GM19467 (cell line): ENCODE measurements around the gene SLC35F3.

Source experiments
- ATAC-seq: cut with Tn5 transposase; IDR thresholded peaks from one replicate; pipeline ENCODE4 v1.9.1; 2021; ENCODE audit warnings: mild to moderate bottlenecking, moderate library complexity; ENCODE audit not compliant: unreplicated experiment

SLC35F3 gene

DNA sequence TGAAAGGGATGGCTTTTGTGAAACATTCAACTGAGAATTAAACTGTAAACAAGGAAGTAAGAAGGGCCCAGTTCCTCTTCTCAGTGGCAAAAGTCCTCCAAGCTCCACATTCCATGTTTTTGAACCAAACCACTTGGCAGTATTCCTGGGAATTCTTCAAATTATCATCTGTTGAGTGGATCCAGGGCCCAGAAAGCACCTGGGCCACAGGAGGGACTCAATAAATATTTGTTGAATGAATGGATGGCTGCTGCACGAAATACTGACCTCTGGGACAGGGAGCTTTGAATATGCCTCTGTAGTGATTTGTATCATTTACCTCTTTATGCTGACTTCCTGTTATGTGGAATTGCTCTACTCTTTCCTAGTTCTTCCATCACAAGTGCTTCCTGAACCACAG is 4.7 kb downstream of the SLC35F3 start:
- ATAC-seq, result no peak

DNA sequence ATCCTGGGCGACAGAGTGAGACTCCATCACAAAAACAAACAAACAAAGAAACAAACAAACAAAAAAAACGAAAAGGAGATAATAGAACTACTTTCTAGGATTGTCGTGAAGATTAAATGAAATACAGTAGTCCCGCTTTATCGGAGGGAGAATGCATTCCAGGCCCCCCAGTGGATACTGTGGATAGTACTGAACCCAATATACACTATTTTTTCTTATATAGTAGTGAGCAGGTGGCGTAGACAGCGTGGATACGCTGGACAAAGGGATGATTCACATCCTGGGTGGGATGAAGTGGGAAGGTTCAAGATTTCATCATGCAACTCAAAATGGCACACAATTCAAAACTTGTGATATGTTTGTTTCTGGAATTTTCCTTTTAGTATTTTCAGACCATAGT is 8.0 kb downstream of the SLC35F3 start:
- no peak for ATAC-seq

DNA sequence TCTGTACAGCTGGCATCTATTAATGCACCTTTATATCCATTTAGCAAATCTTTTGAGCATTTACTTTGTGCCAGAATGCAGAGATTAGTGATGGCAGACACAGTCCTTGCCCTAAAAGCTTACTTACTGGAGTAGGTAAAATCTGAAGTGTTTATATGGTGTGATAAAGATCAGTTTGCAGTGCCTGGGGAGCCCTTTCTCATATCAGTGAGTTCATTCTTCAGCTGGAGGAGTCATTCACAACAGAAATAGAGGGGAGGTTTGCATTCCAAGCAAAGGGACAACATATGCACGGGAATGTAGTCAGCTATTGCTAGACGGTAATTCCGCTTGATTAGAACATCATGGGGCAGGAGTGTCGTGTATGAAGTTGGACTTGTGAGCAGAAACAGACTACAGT is 8.4 kb downstream of the SLC35F3 start:
- ATAC-seq, result no peak

DNA sequence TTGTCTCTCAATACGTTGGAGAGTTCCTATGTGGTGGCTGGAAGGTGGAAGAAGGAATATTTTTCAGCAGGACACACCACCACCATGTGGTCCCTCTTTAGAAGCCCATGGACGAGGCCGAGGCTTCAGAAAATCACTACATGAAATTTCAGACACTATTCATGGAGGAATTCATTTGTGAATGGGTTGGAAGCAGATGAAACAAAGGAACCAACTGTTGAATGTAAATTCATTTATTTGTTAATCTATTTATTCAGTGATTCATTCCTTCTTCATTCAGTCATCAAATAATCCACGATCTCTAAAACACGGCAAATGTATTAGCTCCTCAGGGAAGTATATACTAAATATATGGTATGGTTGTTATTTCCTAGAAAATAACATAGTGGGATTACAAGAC is 12.2 kb downstream of the SLC35F3 start:
- no peak for ATAC-seq

DNA sequence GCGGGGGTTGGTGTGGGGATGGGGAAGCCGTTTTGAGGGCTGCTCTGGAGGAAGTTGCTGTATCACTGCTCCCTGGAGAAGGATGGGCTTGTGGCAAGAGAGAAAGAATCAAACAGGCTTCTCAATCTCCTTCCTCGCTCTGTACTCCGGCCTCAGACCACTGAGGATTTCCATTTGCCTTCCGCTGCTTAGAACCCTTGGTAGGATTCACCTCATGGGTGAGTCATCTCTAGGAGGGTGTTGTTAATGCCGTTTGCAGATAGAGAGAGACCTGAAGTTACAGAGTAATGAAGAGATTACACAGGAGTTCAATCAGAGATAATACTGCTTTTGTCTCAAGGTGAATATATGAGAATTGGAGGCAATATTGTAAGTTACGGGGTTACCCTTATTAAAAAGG is 15.3 kb downstream of the SLC35F3 start:
- ATAC-seq, result no peak

DNA sequence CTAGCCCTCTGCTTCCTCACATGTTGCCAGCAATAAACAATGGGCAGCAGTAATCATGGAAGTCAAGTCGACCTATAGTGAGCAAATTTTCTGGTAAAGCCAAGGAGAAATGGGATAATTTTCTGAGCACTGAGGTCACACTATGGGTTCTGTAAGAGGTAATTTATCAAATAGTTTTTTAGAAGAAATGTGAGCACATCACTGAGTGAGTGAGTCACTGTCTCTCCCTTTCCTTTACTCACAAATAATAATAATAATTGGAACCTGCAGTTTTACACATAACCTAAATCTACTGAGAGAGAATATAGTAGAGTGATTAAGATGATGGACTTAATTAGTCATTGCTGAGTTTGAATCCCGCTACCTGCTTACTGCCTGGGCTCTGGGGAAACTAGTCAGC is 23.6 kb downstream of the SLC35F3 start:
- ATAC-seq, result no peak

DNA sequence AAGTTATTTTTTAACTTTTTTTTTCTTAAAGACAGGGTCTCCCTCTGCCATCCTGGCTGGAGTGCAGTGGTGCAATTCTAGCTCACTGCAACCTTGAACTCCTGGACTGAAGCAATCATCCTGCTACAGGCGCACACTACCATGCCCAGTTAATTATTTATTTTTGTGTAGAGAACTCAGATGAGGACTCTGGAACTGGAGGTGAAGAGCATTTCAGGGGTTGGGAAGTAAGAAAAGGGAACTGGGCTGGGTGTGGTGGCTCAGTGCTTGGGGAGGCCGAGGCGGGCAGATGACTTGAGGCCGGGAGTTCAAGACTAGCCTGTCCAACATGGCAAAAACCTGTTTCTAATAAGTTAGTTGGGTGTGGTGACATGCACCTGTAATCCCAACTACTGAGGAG is 28.9 kb downstream of the SLC35F3 start:
- ATAC-seq, result no peak

DNA sequence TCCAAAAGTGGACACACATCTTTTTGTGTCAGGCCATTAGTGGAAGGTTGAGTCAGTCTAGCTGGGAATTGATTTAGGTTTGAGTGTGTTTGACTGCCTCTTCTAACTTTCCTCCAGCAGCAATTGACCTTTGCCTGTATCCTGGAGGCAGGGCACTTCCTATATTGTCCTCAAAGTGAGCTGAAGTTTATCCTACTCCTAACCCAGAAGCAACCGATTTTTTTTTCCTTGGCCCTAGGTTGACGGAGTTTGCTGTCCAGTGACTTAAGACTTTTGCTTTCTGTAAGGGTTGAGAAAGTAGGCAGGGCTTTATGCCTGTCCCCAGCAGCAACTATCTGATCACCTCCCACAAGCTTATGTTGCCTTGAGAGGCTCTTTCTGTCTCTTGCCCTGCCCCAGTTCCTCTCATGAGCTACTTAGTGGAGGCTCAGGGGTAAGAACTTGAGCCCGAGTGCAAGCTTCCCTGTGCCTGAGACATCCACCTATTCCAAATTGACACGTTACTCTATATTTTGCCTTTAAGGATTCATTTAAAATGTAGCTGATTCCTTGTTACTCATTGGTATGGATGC is 30.9 kb downstream of the SLC35F3 start:
- no peak for ATAC-seq

DNA sequence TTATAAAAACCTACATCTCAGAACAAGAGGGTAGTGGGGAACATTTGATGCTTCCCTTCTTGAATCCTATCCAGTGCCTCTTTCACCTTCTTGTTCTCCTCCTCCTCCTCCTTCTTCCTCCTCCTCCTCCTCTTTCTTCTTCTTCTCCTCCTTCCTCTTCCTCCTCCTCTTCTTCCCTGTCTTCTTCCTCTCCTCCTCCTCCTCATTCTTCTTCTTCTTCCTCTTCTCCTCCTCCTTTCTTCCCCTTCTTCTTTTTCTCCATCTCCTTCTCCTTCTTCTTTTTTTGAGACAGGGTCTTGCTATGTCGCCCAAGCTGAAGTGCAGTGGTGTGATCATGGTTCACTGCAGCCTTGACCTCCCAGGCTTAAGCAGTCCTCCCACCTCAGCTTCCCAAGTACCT is 31.9 kb downstream of the SLC35F3 start:
- ATAC-seq, result no peak

DNA sequence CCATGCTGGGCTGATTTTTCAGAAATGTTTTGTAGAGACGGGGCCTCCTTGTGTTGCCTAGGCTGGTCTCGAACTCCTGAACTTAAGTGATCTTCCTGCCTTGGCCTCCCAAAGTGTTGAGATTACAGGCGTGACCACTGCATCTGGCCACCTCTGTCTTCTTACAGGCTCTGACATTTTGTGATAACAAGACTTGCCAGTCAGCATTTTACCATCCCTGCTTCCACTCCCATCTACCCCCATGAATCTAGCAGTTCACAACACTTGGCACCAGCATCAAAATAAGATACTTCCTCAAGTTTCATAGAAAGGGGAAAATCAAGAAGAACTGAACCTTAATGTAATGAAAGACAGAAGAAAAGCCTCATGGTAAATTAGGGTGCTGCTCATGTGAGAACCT is 32.4 kb downstream of the SLC35F3 start:
- ATAC-seq, result no peak

DNA sequence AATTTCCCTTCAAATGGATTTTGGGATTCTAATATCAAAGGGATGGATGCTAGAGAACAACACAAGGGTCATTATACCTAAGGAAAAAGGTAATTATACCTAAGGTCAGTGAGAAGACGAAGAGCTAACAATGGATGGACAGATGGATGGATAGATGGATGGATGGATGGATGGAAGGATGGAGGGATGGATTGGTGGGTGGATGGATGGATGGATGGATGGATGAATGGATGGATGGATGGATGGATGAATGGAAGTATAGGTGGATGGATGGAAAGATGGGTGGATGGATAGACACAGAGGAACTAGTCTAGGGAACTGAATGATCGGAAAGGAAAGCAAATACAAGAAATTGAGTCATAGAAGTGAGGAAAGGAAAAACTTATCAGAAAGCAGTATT is 34.0 kb downstream of the SLC35F3 start:
- ATAC-seq, result no peak

DNA sequence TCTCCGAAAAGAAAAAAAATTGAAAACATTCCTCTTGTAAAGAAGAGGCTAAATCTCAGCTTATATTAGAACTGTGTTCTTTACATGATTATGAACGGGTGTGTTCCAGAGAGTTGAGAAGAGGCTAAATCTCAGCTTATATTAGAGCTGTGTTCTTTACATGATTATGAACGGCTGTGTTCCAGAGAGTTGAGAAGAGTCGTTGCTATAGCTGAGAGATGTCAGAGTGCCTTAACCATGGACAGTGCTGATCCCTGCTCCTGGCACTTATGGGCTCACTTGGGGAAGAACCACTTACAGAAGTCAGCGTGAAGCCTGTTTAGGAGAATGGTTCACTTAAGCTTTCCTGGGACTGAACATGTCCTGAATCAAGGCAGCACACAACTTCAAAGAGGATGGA is 35.0 kb downstream of the SLC35F3 start:
- no peak for ATAC-seq

DNA sequence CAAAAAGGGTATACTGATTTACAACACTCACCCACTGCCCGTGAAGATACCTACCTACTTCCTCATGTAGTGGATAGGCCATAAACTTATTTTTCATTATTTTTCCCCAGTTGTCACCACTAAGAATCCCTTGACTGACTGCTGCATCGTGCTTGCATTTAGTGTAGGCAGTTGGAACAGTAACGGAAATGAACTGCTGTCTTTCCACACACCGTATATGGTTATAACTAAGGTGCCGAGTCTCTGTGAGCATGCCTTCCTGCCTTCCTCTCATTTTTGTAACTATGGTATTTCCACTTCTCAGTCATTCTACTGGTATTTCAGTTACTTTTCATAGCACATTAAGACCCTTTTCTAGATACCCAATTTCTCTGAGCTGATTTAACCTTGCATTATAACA is 36.4 kb downstream of the SLC35F3 start:
- no peak for ATAC-seq

DNA sequence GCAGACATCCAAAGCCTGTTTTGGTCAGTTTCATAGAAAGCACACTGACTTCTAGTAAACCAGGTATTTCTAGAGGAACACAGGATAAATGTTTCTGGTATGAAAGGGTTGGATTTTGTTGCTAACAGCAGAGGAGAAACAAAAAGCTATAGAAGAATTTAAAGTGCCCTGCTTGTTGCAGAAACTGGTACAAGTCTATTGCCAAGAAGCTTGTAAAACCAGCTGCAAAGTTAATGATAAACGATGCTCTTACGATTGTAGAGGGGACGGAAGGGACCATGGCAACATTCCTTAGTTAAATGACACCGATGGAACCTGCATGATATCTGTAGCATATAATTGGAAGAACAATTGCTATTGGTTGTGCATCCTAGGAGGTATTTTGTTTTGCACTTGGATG is 40.1 kb downstream of the SLC35F3 start:
- no peak for ATAC-seq

DNA sequence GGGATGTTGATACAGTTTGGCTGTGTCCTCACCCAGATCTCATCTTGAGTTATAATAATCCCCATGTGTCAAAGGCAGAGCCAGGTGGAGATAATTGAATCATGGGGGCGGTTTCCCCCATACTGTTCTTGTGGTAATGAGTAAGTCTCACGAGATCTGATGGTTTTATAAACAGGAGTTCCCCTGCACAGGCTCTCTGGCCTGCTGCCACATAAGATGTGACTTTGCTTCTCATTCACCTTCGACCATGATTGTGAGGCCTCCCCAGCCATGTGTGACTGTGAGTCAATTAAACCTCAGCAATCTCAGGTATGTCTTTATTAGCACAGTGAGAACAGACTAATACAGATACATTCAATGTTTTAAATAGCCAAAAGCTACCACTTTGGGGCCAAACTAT is 41.1 kb downstream of the SLC35F3 start:
- no peak for ATAC-seq

DNA sequence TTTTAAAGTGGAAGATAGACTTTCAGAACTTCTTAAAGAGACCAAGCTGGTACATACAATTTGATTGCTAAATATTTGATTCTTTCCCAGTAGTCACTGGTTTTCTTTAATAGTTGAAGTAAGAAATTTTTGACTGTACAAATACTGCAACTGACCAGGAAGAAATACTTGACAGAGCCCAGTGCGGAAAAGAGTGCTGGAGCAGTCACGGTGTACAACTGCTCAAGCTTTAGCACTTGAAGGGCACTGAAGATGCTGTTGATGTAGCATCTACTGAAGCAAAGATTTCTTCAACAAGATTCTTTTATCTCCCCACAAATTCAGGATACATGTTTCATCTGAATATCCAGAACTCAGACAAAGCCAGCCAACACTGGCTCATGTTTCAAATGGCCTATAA is 41.5 kb downstream of the SLC35F3 start:
- ATAC-seq, result no peak

DNA sequence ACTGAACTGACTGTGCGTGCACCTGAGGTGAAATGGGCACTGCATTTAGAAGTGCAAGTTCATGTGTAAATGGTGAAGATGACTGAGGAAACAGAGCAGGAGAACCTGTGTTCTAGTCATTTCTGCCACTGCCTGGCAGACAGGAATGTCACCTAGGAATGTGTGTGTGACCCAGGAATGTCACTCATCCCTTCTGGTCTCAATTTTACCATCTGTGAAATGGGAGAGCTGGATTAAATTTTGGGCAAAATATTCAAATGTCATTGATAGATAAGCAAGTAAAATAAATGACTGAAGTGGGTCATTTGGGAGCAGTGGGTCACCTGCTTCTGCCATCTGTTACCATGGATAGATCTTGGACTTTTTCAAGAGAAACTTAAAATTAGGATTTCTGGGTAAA is 42.2 kb downstream of the SLC35F3 start:
- no peak for ATAC-seq

DNA sequence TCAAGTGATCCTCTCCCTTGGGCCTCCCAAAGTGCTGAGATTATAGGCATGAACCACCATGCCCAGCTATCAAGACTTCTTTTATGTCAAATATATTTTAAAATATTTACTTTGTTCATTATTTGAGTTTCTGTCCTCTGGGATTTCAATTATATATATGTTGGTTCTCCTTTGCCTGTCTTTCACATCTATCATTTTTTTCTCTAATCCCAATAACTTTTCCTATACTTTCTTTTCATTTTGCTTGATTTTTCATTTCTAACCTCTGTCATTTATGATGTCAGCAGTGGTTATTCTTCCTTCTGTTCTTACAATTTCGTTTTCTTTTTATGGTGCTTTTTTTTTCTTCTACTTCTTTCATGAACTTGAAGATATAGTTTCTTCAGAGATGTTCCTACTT is 47.3 kb downstream of the SLC35F3 start:
- ATAC-seq, result no peak

DNA sequence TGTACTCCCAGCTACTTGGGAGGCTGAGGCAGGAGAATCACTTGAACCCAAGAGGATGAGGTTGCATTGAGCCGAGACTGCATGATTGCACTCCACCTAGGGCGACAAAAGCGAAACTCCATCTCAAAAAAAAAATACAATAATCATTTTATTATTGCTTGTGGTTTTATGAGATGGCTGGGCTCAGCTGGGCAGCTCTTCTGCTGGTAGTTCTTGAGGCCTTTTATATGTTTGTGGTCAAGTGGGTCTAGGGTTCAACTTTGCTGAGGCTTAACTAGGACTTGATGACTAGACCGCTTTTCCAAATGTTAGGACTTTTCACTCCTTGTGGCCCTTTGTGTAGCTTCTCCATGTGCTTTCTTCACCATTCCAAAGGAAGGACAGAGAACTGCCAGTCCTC is 53.2 kb downstream of the SLC35F3 start:
- no peak for ATAC-seq

DNA sequence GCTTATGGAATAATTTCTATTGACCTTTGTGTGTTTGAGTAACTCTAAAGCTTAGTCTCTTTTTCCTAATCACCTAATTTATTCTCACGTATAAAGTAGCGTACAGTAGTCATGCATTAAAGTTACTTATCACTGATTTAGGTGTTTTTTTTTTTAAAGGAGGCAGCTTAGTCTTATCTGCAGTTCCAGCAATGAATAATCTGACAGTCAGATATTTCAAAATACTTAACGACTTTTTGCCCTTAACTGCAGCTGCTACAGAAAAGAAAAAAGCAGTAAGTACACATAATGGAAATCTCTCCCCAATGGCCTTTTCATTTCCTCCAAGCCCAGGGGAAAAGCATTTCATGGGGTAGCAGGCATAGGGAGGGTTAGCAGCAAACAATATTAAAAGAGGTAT is 54.6 kb downstream of the SLC35F3 start:
- no peak for ATAC-seq

DNA sequence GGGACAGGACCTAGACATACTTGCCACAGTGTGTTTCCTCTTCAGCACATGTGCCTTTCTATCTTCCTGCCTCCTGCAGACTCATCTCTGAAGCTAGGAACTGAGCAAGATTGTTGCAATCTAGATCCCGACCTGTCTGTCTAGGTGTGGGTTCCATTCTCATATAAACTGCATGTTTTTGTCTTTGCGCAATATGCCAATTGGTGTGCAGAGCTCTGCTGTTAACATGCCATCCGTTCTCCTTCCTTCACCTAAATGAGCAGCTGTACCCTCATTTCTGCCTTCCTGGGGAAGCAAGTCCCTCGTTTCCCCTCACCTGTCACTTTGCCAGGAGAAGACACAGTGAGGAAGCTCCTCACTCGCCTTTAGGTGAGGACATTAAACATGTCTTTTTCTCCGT is 55.5 kb downstream of the SLC35F3 start:
- no peak for ATAC-seq

DNA sequence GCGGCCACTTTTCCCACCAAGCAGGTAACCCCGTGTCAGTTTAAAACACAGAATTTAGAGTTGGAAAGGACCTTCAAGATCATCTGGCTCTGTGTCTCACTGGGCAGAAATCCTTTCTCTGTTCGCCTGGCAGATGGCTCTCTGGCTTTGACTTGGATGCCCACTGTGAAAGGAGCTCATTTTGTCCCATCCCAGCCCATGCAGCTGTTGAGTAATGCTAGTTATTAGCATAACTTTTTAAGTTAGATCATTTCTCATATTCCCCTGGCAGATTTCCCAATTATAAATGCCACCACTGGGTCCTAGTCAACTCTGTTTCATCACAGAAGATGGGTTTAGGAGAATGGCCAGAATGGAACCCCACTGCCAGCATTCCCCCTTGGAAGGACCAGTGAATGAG is 55.9 kb downstream of the SLC35F3 start:
- no peak for ATAC-seq

DNA sequence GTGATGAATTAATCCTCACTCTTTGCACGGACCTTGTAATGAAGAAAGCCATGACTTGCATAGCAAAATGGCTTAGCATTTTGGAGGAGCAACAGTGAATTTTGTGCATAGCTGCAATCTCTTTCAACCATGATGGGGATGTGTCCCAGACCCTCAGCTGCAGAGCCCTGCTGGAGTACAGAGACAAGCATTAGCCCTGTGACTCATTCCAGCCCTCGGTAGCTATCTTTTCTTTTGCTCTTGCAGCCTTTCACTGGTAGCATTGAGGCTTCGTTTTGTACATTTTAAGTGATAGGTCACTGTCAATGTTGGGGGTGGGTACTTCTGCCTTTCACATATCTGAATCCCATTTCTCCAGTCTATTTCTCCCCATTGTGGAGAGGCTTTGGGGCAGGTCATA is 58.4 kb downstream of the SLC35F3 start:
- no peak for ATAC-seq

DNA sequence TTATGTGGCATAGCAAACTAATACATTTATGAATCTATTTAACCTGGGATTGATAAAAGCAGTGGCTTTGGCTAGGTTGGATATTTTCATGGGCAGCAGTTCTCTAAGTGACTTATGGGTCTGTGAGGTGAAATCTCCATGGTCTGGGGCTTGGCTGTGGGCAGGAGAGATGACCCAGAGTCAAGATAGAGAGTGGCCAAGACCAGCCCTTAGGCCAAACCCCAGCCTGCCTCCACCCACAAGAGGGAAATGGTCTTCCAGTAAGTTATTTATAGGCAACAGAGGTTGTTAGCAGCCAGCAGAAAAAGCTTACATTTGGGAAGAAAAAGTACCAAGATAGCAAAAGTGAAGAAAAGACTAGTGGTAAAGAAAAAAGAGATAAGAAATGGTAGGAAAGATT is 61.4 kb downstream of the SLC35F3 start:
- no peak for ATAC-seq
